ENCODE data around the gene CENPP. TPM values are rescaled to one million over a fixed set of nuclear protein-coding genes. Genes with fewer than 3 reads are reported as not detected.
A peak's percentile ranks its signal among the peaks of the same experiment; 100 is the strongest.

Gene CENPP
- total RNA-seq, 1 donor from 2014 or later = 9.3 TPM

DNA sequence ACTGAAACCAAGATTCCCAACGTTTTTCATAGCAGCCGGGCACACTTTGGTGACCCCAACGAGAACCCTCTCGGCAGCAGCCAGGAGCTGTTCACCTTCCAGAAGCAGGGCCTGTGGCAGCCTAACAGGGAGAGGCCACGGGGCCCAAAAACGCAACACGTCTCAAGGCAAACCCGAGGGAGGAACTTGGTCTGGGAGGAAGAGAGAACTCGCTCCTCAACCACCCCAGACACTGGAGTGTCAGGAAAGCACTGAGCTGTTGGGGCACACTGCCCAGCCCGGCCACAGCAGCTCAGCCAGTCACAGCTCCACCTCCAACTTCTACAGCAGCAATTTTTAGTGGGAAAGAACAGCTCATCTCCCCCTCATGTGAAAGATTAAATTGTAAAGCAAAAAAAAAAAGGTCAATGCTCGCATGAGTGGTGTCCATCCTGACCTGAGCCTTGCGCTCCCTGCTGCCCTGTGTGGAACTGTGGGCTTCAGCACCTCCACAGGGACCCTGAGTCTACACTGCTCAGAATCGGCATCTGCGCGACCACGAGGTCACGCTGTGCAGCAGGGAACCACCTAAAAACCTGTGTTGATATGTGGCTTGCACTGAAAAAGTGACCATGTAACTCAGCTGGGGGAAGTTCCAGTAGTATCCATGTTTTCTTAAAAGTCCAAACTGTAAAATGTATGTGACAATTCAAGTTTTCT is 289.2 kb downstream of the CENPP start:
- Histone ChIP-seq H3K27me3 (no peaks in the 10 kb centered on the region), H3K9me3 (no peaks in the 10 kb centered on the region), H3K4me1 (peaks cover 74% of the 10 kb centered on the region), H3K27ac (peak overlapping the region; percentile 92), H3K4me3 (no peak overlapping the region), H3K36me3 (peaks cover 0 to 11% of the 10 kb centered on the region in 2 donors)
- TF ChIP-seq, protein P1, sequence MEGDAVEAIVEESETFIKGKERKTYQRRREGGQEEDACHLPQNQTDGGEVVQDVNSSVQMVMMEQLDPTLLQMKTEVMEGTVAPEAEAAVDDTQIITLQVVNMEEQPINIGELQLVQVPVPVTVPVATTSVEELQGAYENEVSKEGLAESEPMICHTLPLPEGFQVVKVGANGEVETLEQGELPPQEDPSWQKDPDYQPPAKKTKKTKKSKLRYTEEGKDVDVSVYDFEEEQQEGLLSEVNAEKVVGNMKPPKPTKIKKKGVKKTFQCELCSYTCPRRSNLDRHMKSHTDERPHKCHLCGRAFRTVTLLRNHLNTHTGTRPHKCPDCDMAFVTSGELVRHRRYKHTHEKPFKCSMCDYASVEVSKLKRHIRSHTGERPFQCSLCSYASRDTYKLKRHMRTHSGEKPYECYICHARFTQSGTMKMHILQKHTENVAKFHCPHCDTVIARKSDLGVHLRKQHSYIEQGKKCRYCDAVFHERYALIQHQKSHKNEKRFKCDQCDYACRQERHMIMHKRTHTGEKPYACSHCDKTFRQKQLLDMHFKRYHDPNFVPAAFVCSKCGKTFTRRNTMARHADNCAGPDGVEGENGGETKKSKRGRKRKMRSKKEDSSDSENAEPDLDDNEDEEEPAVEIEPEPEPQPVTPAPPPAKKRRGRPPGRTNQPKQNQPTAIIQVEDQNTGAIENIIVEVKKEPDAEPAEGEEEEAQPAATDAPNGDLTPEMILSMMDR (IDR thresholded peaks at IDR 0.05) = no peak
- TF ChIP-seq POLR2AphosphoS5 (IDR thresholded peaks at IDR 0.05; ENCODE audit: insufficient read depth in 1 of 2, low read depth in 1 of 2) (no peak), POLR2A (IDR thresholded peaks at IDR 0.05) (no peak)
- DNase-seq (ENCODE audit: extremely low spot score in 2 of 2) = peak; percentile 67 to 77
- intact Hi-C loops (cut with DNase I) = no loop called here

- Histone ChIP-seq H3K4me3 (no peak overlapping the region), H3K4me1 (peaks cover 77% of the 10 kb centered on the region)
- peak; percentile 34 for DNase-seq (ENCODE audit: extremely low spot score in 2 of 2)
Measured at GRCh38 chr9:92615790-92616189, 290.0 kb downstream of the CENPP start.

GRCh38 chr9:92616199-92616641 is 290.5 kb downstream of the CENPP start:
- Histone ChIP-seq H3K36me3 (peaks cover 0 to 11% of the 10 kb centered on the region in 2 donors), H3K27ac (peak overlapping the region; percentile 92), H3K9me3 (no peaks in the 10 kb centered on the region), H3K27me3 (no peaks in the 10 kb centered on the region), H3K4me1 (peaks cover 74% of the 10 kb centered on the region), H3K4me3 (no peak overlapping the region)
- TF ChIP-seq POLR2A (IDR thresholded peaks at IDR 0.05) (no peak), POLR2AphosphoS5 (IDR thresholded peaks at IDR 0.05; ENCODE audit: insufficient read depth in 1 of 2, low read depth in 1 of 2) (peak in 1 of 2 donors; percentile 28)
- TF ChIP-seq, protein P1 (IDR thresholded peaks at IDR 0.05) = no peak
- intact Hi-C loops (cut with DNase I) = no loop called here
- peak; percentile 55 to 67 for DNase-seq (ENCODE audit: extremely low spot score in 2 of 2)

More at GRCh38 chr9:92615790-92616189, 290.0 kb downstream of the CENPP start:
- no peaks in the 10 kb centered on the region for H3K9me3 ChIP-seq
- no peaks in the 10 kb centered on the region for H3K27me3 ChIP-seq
- TF ChIP-seq, protein P1 (IDR thresholded peaks at IDR 0.05) = no peak
- TF ChIP-seq POLR2AphosphoS5 (IDR thresholded peaks at IDR 0.05; ENCODE audit: insufficient read depth in 1 of 2, low read depth in 1 of 2) (no peak), POLR2A (IDR thresholded peaks at IDR 0.05) (no peak)
- H3K27ac ChIP-seq = peak overlapping the region; percentile 92
- H3K36me3 ChIP-seq = peaks cover 0 to 11% of the 10 kb centered on the region in 2 donors
- intact Hi-C loops (cut with DNase I) = no loop called here

DNA sequence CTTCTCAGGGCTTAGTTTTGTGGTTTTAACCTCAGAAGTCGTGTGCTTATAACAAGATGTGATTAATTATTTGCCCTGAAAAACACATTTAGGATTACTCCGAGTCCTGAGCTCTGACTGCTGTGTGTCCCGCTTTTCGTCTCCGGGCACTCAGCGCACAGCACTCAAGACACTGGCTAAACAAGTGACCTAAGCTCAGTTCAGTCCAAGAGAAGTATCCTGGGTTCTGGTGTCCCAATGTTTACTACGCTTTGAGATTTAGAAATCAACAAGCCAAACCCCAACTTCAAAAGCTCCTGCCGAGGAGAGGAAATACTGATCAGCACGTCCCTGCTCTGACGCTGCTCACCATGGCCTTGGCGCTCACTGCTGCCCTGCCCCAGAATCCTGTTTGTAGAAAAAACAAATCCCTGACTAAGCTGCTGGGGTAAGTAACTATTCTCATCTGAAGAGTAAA is 290.9 kb downstream of the CENPP start:
- intact Hi-C loops (cut with DNase I) = no loop called here
- Histone ChIP-seq H3K9me3 (no peaks in the 10 kb centered on the region), H3K4me1 (peaks cover 70% of the 10 kb centered on the region), H3K27ac (peak overlapping the region; percentile 92), H3K4me3 (no peak overlapping the region), H3K27me3 (no peaks in the 10 kb centered on the region), H3K36me3 (peaks cover 0 to 11% of the 10 kb centered on the region in 2 donors)
- DNase-seq (ENCODE audit: extremely low spot score in 2 of 2) = peak; percentile 34 to 80
- TF ChIP-seq POLR2AphosphoS5 (IDR thresholded peaks at IDR 0.05; ENCODE audit: insufficient read depth in 1 of 2, low read depth in 1 of 2) (no peak), POLR2A (IDR thresholded peaks at IDR 0.05) (no peak)
- TF ChIP-seq, protein P1 (IDR thresholded peaks at IDR 0.05) = no peak

All from vagina (tissue), 2 donors.